Liver (tissue), 9 donors: ENCODE measurements around the gene ATP2C1. TPM values are rescaled to one million over a fixed set of nuclear protein-coding genes. Genes with fewer than 3 reads are reported as not detected.

Experiments
- DNase-seq: peaks from one replicate; pipeline ENCODE4 v3.0.0-alpha.2; 2017; ENCODE audit warnings: low spot score
- H3K27ac ChIP-seq, 2 donors: one replicate each; pipeline ENCODE4 v1.7.0; 2013; ENCODE audit warnings: inconsistent platforms in 2 of 2, low read length in 2 of 2, control low read depth in 1 of 2, low read depth in 1 of 2, mild to moderate bottlenecking in 1 of 2
- H3K27me3 ChIP-seq, 4 donors: one replicate each; pipeline versions ENCODE4 v1.6.1 to v1.7.0; 2013; ENCODE audit warnings: low read length in 3 of 4, inconsistent platforms in 1 of 4, mild to moderate bottlenecking in 1 of 4, moderate library complexity in 1 of 4; ENCODE audit not compliant: control insufficient read depth in 4 of 4, insufficient read depth in 4 of 4
- H3K36me3 ChIP-seq, 4 donors: one replicate each; pipeline versions ENCODE4 v1.6.1 to v1.7.0; 2013; ENCODE audit warnings: low read length in 3 of 4, mild to moderate bottlenecking in 3 of 4, low read depth in 1 of 4, moderate library complexity in 1 of 4; ENCODE audit not compliant: control insufficient read depth in 4 of 4, insufficient read depth in 3 of 4
- H3K4me1 ChIP-seq, 4 donors: one replicate each; pipeline versions ENCODE4 v1.6.1 to v1.7.0; 2013; ENCODE audit warnings: low read length in 3 of 4, mild to moderate bottlenecking in 3 of 4, moderate library complexity in 1 of 4; ENCODE audit not compliant: control insufficient read depth in 4 of 4, insufficient read depth in 4 of 4
- H3K4me3 ChIP-seq, 3 donors: one replicate each; pipeline versions ENCODE4 v1.6.1 to v1.7.0; 2013; ENCODE audit warnings: low read length in 3 of 3, control low read depth in 1 of 3, low read depth in 1 of 3, mild to moderate bottlenecking in 1 of 3
- H3K9ac ChIP-seq, 2 donors: one replicate each; pipeline ENCODE4 v1.7.0; 2013; ENCODE audit warnings: low read length in 2 of 2, mild to moderate bottlenecking in 2 of 2, moderate library complexity in 2 of 2, control low read depth in 1 of 2, low read depth in 1 of 2
- H3K9me3 ChIP-seq, 4 donors: one replicate each; pipeline versions ENCODE4 v1.6.1 to v1.7.0; 2013; ENCODE audit warnings: low read length in 3 of 4; ENCODE audit not compliant: control insufficient read depth in 4 of 4
- CTCF ChIP-seq: fragments of 150-350 bp; IDR thresholded peaks from 2 replicates; pipeline ENCODE4 v1.5.1; 2017; ENCODE audit warnings: improper control_type of control experiment, low read depth, low read length; ENCODE audit not compliant: missing input control
- EGR1 ChIP-seq, 2 donors: IDR thresholded peaks; 2 replicates each; pipeline ENCODE4 v1.6.1; 2016 to 2018; ENCODE audit warnings: antibody characterized with exemption in 2 of 2, low read depth in 2 of 2
- FOXA1 ChIP-seq: IDR thresholded peaks from 2 replicates; pipeline ENCODE4 v1.6.1; 2016; ENCODE audit warnings: antibody characterized with exemption
- FOXA2 ChIP-seq: IDR thresholded peaks from 2 replicates; pipeline ENCODE4 v1.6.1; 2016; ENCODE audit warnings: antibody characterized with exemption
- GABPA ChIP-seq, 2 donors: IDR thresholded peaks in 1 of 2; conservative IDR thresholded peaks in 1 of 2; 2 replicates each; pipeline ENCODE4 v1.6.1; 2016; ENCODE audit warnings: antibody characterized with exemption in 2 of 2, mild to moderate bottlenecking in 1 of 2, moderate library complexity in 1 of 2
- JUND ChIP-seq, 2 donors: IDR thresholded peaks; 2 replicates each; pipeline ENCODE4 v1.6.1; 2016; ENCODE audit warnings: antibody characterized with exemption in 2 of 2
- NR2F2 ChIP-seq: IDR thresholded peaks from 2 replicates; pipeline ENCODE4 v1.6.1; 2016; ENCODE audit warnings: antibody characterized with exemption
- RAD21 ChIP-seq, 2 donors: IDR thresholded peaks; 2 replicates each; pipeline ENCODE4 v1.6.1; 2016; ENCODE audit warnings: antibody characterized with exemption in 2 of 2, mild to moderate bottlenecking in 2 of 2
- REST ChIP-seq: IDR thresholded peaks from 2 replicates; pipeline ENCODE4 v1.6.1; 2016; ENCODE audit warnings: antibody characterized with exemption, mild to moderate bottlenecking
- SP1 ChIP-seq: IDR thresholded peaks from 2 replicates; pipeline ENCODE4 v1.6.1; 2018; ENCODE audit warnings: antibody characterized with exemption, mild to moderate bottlenecking
- TAF1 ChIP-seq: conservative IDR thresholded peaks from 2 replicates; pipeline ENCODE4 v1.6.1; 2016; ENCODE audit warnings: antibody characterized with exemption, mild to moderate bottlenecking
- YY1 ChIP-seq: IDR thresholded peaks from 2 replicates; pipeline ENCODE4 v1.6.1; 2016; ENCODE audit warnings: antibody characterized with exemption, mild to moderate bottlenecking
- ZBTB33 ChIP-seq: IDR thresholded peaks from 2 replicates; pipeline ENCODE4 v1.6.1; 2016; ENCODE audit warnings: antibody characterized with exemption
- WGBS: extraction: QIAGEN DNeasy Blood & Tissue Kit; methylation state at CpG from one replicate; pipeline ENCODE4 v1.1.7; 2013; 5-methylcytosine and 5-hydroxymethylcytosine counted together
- polyA plus RNA-seq, 2 donors: library from polyadenylated mRNA; stranded (reverse) in 1 of 2; unstranded in 1 of 2; fragments of 200-250 nt in 1 of 2; fragments of >200 nt in 1 of 2; fragmentation: Nextera tagmentation in 1 of 2; extraction: Ambion mirVana in 1 of 2; gene quantifications; one replicate each; pipeline versions ENCODE4 v1.2.1 to v1.2.3, GENCODE V29; 2013 to 2015
- total RNA-seq, 2 donors: library from RNA; depleted of rRNA; stranded (reverse); fragments of >200 nt; gene quantifications; one replicate each; pipeline ENCODE4 v1.2.3, GENCODE V29; 2014
- TF ChIP-seq, protein P1 (sequence below): IDR thresholded peaks from 2 replicates; pipeline ENCODE4 v1.6.1; 2016; ENCODE audit warnings: antibody characterized with exemption
- TF ChIP-seq, protein P2 (sequence below): IDR thresholded peaks from 2 replicates; pipeline ENCODE4 v1.6.1; 2016; ENCODE audit warnings: antibody characterized with exemption
- donor health status: healthy.
- donor health status: healthy.
- donor health status: healthy.
- donor health status: healthy.
- donor health status: healthy.

The ATP2C1 gene
- total and polyA plus RNA-seq, 4 donors: 10.5 to 45.1 (median 25.2) TPM

DNA sequence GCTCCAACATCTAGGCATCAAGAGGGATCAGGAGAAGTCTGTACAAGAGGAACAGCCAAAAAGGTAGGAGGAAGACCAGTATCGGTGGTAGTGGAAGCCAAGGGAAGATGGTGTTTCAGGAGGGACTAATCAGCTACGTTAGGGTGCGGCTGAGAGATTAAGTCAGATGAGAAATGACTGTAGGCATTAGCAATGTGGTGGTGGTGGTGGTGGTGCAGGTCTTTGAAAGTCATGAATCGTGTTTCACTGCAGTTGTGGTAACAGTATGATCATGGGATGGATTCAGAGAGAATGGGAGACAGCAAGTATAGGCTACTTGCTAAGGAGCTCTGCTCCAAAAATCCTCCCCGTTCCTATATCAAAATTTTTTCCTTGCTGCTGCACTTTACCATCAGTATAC is 97.2 kb downstream of the ATP2C1 start (continued):
- TF ChIP-seq ZBTB33: no peak
- TF ChIP-seq NR2F2: no peak
- no peak for TF ChIP-seq YY1
- TF ChIP-seq GABPA (IDR thresholded peaks at IDR 0.05 in 1 of 2, conservative IDR thresholded peaks at IDR 0.05 in 1 of 2): no peak
- TF ChIP-seq FOXA1: no peak

GRCh38 chr3:130992344-130992743 is 98.5 kb downstream of the ATP2C1 start:
- peaks cover 0 to 8% (median 1%) of the 10 kb centered on the region in 4 donors for H3K36me3 ChIP-seq
- 84% methylated on average over 3 of the region's 3 CpGs for WGBS
- TF ChIP-seq CTCF (no peak), FOXA2 (no peak), SP1 (no peak), REST (no peak), RAD21 (IDR thresholded peaks at IDR 0.05) (no peak), NR2F2 (no peak), JUND (IDR thresholded peaks at IDR 0.05) (no peak), EGR1 (IDR thresholded peaks at IDR 0.05; ENCODE audit: low read depth in 2 of 2) (no peak), TAF1 (no peak), ZBTB33 (no peak), YY1 (no peak)
- TF ChIP-seq, protein P1, sequence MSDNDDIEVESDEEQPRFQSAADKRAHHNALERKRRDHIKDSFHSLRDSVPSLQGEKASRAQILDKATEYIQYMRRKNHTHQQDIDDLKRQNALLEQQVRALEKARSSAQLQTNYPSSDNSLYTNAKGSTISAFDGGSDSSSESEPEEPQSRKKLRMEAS: no peak
- TF ChIP-seq, protein P2, sequence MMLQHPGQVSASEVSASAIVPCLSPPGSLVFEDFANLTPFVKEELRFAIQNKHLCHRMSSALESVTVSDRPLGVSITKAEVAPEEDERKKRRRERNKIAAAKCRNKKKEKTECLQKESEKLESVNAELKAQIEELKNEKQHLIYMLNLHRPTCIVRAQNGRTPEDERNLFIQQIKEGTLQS: no peak
- H3K27me3 ChIP-seq: no peaks in the 10 kb centered on the region
- no peak for DNase-seq
- no peak overlapping the region for H3K4me3 ChIP-seq
- no peak overlapping the region for H3K9ac ChIP-seq
- no peaks in the 10 kb centered on the region for H3K4me1 ChIP-seq
- no peak overlapping the region for H3K27ac ChIP-seq
- H3K9me3 ChIP-seq: no peaks in the 10 kb centered on the region
